K562 (cell line): ENCODE results near the gene GPR108. TPM values are rescaled to one million over a fixed set of nuclear protein-coding genes. Genes with fewer than 3 reads are reported as not detected.
A peak's percentile ranks its signal among the peaks of the same experiment; 100 is the strongest.

Experiments
- HMGXB4 ChIP-seq: sonication (generic); formaldehyde crosslinking; IDR thresholded peaks from 2 replicates; pipeline ENCODE4 v1.8.1; 2023; ENCODE audit warnings: mild to moderate bottlenecking, missing genetic modification reagents
- MGA ChIP-seq: fragments of 450-650 bp; IDR thresholded peaks from 2 replicates; pipeline ENCODE4 v1.6.1; 2016; ENCODE audit warnings: mild to moderate bottlenecking, moderate library complexity
- REST ChIP-seq, 2 experiments: fragments of 450-650 bp; formaldehyde crosslinking in 1 of 2; IDR thresholded peaks; 2 replicates each; pipeline versions ENCODE4 v1.4.0 to v1.6.1; 2014 to 2020; ENCODE audit warnings: mild to moderate bottlenecking in 2 of 2, borderline replicate concordance in 1 of 2, low read depth in 1 of 2
- ZNF184 ChIP-seq: sonication (generic); formaldehyde crosslinking; IDR thresholded peaks from 2 replicates; pipeline ENCODE4 v1.5.0; 2020; ENCODE audit warnings: missing genetic modification reagents
- polyA plus RNA-seq, 8 experiments: library from polyadenylated mRNA; depleted of rRNA in 4 of 8; stranded (reverse) in 5 of 8; unstranded in 3 of 8; fragments of >200 nt; fragmentation: Nextera tagmentation in 2 of 8; fragmentation: Illumina TruSeq in 1 of 8; extraction: Ambion mirVana in 2 of 8; extraction: Trizol in 1 of 8; gene quantifications; 2 replicates each; pipeline versions ENCODE4 v1.2.1 to v1.2.3, GENCODE V29; 2011 to 2014; ENCODE audit warnings: inconsistent platforms in 1 of 8, missing spikeins in 1 of 8
- total RNA-seq, 7 experiments: library from RNA; depleted of rRNA in 6 of 7; stranded (reverse); fragments of >200 nt in 6 of 7; fragmentation: Illumina TruSeq in 2 of 7; extraction: Trizol in 2 of 7; gene quantifications; 2 replicates each; pipeline versions ENCODE4 v1.2.1 to v1.2.3, GENCODE V29; 2011 to 2021; ENCODE audit warnings: low replicate concordance in 1 of 7

Gene GPR108
- total and polyA plus RNA-seq, 9 of the 15 experiments (the other 6 are each of a cell fraction or from before 2014, with no cell fraction given): 2.4 to 33.2 (median 24.4) TPM

GRCh38 chr19:6697291-6697690, 40.1 kb downstream of the GPR108 start (continued):
- TF ChIP-seq REST (IDR thresholded peaks at IDR 0.05; ENCODE audit: borderline replicate concordance) (0 out of 2 replicates have a peak, but pooled peaks have one; percentile 6), REST (CRISPR knock-in tag; IDR thresholded peaks at IDR 0.05; ENCODE audit: low read depth) (no peak), HMGXB4 (CRISPR knock-in tag) (no peak), MGA (peak; percentile 36; the same call in 1 of the 2 replicates), ZNF184 (CRISPR knock-in tag) (no peak)
